K562 (cell line): ENCODE measurements around the gene CYSTM1. TPM values are rescaled to one million over a fixed set of nuclear protein-coding genes. Genes with fewer than 3 reads are reported as not detected.
A peak's percentile ranks its signal among the peaks of the same experiment; 100 is the strongest.

ENCODE experiments used
- CHD2 ChIP-seq: IDR thresholded peaks from 2 replicates; pipeline ENCODE4 v1.6.1; 2011; ENCODE audit warnings: low read depth, low read length
- HLTF ChIP-seq: fragments of 450-650 bp; IDR thresholded peaks from 2 replicates; pipeline ENCODE4 v1.6.1; 2016
- HMG20A ChIP-seq: fragments of 450-650 bp; formaldehyde crosslinking; conservative IDR thresholded peaks from 2 replicates; pipeline ENCODE4 v1.4.0; 2020; ENCODE audit warnings: mild to moderate bottlenecking, mixed read lengths
- HMGN3 ChIP-seq: IDR thresholded peaks from 2 replicates; pipeline ENCODE4 v1.6.1; 2011; ENCODE audit warnings: borderline replicate concordance, low read depth, mild to moderate bottlenecking, mixed read lengths, low read length; ENCODE audit not compliant: insufficient read length; ENCODE audit errors: extremely low read depth
- ILF3 ChIP-seq: fragments of 450-650 bp; IDR thresholded peaks from 2 replicates; pipeline ENCODE4 v1.6.1; 2018; ENCODE audit warnings: antibody characterized with exemption, mild to moderate bottlenecking, moderate library complexity, borderline replicate concordance
- KDM5B ChIP-seq: fragments of 200-600 bp; sonication (generic); IDR thresholded peaks from 2 replicates; pipeline ENCODE4 v1.6.1; 2012; ENCODE audit warnings: low read depth, mild to moderate bottlenecking, moderate library complexity, low read length, control low read depth, inconsistent platforms; ENCODE audit not compliant: insufficient replicate concordance
- MCM2 ChIP-seq: fragments of 450-650 bp; IDR thresholded peaks from 2 replicates; pipeline ENCODE4 v1.6.1; 2017; ENCODE audit warnings: low read depth, mild to moderate bottlenecking
- MLLT1 ChIP-seq, 2 experiments: fragments of 450-650 bp; IDR thresholded peaks; 2 replicates each; pipeline ENCODE4 v1.6.1; 2016
- MTA2 ChIP-seq: fragments of 450-650 bp; IDR thresholded peaks from 2 replicates; pipeline ENCODE4 v1.6.1; 2016; ENCODE audit warnings: low read depth
- NR4A1 ChIP-seq, 2 experiments: fragments of 250-450 bp in 1 of 2; fragments of 450-650 bp in 1 of 2; sonication (Bioruptor Pico) in 1 of 2; IDR thresholded peaks; 2 replicates each; pipeline versions ENCODE4 v1.4.0 to v1.6.1; 2016 to 2020; ENCODE audit warnings: mild to moderate bottlenecking in 2 of 2, missing compliant biosample characterization in 1 of 2, missing genetic modification characterization in 1 of 2, moderate library complexity in 1 of 2
- PHF21A ChIP-seq: fragments of 450-650 bp; IDR thresholded peaks from 2 replicates; pipeline ENCODE4 v1.6.1; 2017; ENCODE audit warnings: low read depth, borderline replicate concordance
- POLR2AphosphoS5 ChIP-seq: IDR thresholded peaks from 2 replicates; pipeline ENCODE4 v1.6.1; 2011; ENCODE audit warnings: mild to moderate bottlenecking, low read depth, low read length, moderate library complexity; ENCODE audit not compliant: control insufficient read depth, insufficient read depth
- PTRF ChIP-seq: fragments of 450-650 bp; IDR thresholded peaks from 2 replicates; pipeline ENCODE4 v1.6.1; 2016; ENCODE audit warnings: mild to moderate bottlenecking, missing genetic modification characterization, missing compliant biosample characterization
- SMARCE1 ChIP-seq: fragments of 450-650 bp; IDR thresholded peaks from 2 replicates; pipeline ENCODE4 v1.7.1; 2016; ENCODE audit warnings: mild to moderate bottlenecking
- SMC3 ChIP-seq: conservative IDR thresholded peaks from 2 replicates; pipeline ENCODE4 v1.6.1; 2011; ENCODE audit warnings: low read depth, low read length, improper control_type of control experiment; ENCODE audit not compliant: insufficient read depth
- TBL1XR1 ChIP-seq, 2 experiments: IDR thresholded peaks; 2 replicates each; pipeline ENCODE4 v1.6.1; 2012; ENCODE audit warnings: improper control_type of control experiment in 2 of 2, low read length in 2 of 2, mild to moderate bottlenecking in 1 of 2
- TRIM24 ChIP-seq, 2 experiments: fragments of 450-650 bp; IDR thresholded peaks; 2 replicates each; pipeline ENCODE4 v1.6.1; 2016
- ZFP36 ChIP-seq: fragments of 150-350 bp; IDR thresholded peaks from 2 replicates; pipeline ENCODE4 v1.6.1; 2018; ENCODE audit warnings: low read length, low read depth; ENCODE audit not compliant: partially characterized antibody
- ZNF780A ChIP-seq: fragments of 250-450 bp; sonication (Bioruptor Pico); IDR thresholded peaks from 2 replicates; pipeline ENCODE4 v1.5.0; 2021; ENCODE audit warnings: mild to moderate bottlenecking
- ZSCAN29 ChIP-seq: fragments of 450-650 bp; IDR thresholded peaks from 2 replicates; pipeline ENCODE4 v1.6.1; 2017
- ZSCAN32 ChIP-seq: fragments of 450-650 bp; formaldehyde crosslinking; IDR thresholded peaks from 2 replicates; pipeline ENCODE4 v1.4.0; 2020; ENCODE audit warnings: mild to moderate bottlenecking, moderate library complexity
- polyA plus RNA-seq, 8 experiments: library from polyadenylated mRNA; depleted of rRNA in 4 of 8; stranded (reverse) in 5 of 8; unstranded in 3 of 8; fragments of >200 nt; fragmentation: Nextera tagmentation in 2 of 8; fragmentation: Illumina TruSeq in 1 of 8; extraction: Ambion mirVana in 2 of 8; extraction: Trizol in 1 of 8; gene quantifications; 2 replicates each; pipeline versions ENCODE4 v1.2.1 to v1.2.3, GENCODE V29; 2011 to 2014; ENCODE audit warnings: inconsistent platforms in 1 of 8, missing spikeins in 1 of 8
- total RNA-seq, 7 experiments: library from RNA; depleted of rRNA in 6 of 7; stranded (reverse); fragments of >200 nt in 6 of 7; fragmentation: Illumina TruSeq in 2 of 7; extraction: Trizol in 2 of 7; gene quantifications; 2 replicates each; pipeline versions ENCODE4 v1.2.1 to v1.2.3, GENCODE V29; 2011 to 2021; ENCODE audit warnings: low replicate concordance in 1 of 7
- TF ChIP-seq, protein P1 (sequence below): fragments of 250-450 bp; sonication (Bioruptor Pico); IDR thresholded peaks from 2 replicates; pipeline ENCODE4 v1.5.0; 2021; ENCODE audit warnings: mild to moderate bottlenecking, moderate library complexity
- TF ChIP-seq, protein P2 (sequence below): fragments of 250-450 bp; sonication (Bioruptor Pico); IDR thresholded peaks from 2 replicates; pipeline ENCODE4 v1.8.0; 2022; ENCODE audit warnings: inconsistent platforms

The CYSTM1 gene
- total and polyA plus RNA-seq, 9 of the 15 experiments (the other 6 are each of a cell fraction or from before 2014, with no cell fraction given) = 76.1 to 422 (median 108) TPM

DNA sequence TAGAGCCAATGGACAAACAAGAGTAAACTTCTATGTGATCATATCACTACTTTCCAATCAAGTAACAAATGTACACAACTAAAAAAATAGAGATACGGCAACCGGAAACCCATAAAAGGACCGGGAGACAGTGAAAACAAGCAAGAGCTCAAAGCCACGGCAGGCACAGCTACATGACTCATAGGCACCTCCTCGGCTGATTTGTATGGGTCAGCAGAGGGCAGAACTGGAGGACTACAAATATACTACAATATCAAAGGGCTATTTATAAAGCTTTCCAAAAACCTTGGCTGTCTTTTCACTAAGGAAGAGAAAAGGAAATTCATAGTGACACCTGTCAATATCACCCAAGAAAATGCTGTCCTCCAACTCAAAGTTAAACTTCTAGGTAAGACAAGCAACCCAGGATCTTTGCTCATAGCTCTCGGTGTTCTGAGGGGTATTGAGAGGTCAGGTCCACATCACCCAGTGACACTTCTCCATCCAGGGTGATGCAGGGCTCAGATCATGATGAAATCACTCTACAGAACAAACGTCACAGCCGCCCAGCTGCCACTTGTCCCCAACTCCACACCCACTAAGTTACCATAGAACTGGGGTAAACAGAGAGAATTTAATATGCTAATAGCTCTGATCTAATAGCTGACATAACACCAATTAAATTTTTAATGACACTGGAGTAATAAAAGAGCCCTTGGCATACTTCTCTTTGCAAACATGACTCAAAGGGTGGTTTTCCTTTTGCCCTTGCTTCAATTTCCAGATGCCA lies 86.6 kb downstream of the CYSTM1 start (continued):
- TF ChIP-seq, protein P1, sequence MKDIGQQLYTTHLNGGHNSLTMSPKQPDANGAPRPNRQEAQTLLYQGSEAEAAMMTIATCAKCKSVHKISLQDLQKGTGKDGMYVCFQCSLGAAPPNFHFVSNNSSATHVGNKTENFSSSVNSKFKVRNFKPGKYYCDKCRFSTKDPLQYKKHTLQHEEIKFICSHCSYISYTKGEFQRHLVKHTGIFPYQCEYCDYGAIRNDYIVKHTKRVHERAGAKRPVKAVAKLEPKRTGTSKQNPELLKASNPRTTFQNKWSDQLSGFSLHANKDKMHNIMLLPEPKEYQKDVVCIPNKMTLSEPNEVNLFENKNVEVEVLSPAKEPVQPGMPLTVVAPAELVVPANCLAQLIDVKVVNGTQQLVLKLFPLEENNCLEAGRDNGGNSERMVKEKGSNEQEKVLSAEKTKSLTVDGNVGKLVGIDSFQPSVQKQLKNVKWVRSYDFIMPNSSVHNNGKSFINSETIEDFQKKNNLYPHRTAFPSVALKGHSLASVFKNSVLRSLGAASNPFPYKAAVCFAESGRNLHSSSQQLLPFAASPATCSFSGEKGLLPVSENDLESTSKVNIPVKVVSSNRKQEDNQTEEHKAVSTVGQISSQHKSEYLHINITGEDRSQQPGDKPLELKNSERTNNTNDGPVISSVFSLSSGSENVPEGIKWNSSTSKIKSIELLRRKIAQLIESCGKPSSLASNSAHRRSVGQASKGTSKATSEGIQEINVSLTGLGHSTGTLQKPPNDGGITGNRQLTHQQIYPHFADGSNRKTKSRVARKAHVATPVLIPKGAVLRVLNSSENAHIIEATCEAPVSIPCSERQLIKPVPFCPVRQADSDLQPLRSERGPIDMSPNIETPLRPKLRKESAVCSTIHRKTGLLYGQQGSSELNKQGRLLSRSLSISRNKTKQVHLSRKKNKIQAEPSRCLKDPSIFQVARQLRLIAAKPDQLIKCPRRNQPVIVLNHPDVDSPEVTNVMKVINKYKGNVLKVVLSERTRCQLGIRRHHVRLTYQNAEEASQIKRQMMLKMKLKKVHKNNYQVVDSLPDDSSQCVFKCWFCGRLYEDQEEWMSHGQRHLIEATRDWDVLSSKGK (CRISPR knock-in tag) = no peak
- TF ChIP-seq PHF21A (no peak), ZSCAN32 (no peak), SMC3 (no peak), PTRF (tag) (no peak), ZSCAN29 (no peak), POLR2AphosphoS5 (no peak), MCM2 (no peak), HMG20A (CRISPR knock-in tag) (no peak), MLLT1 (IDR thresholded peaks at IDR 0.05) (no peak), ZFP36 (peak; percentile 60), MTA2 (no peak), SMARCE1 (peak; percentile 58; the same call in 1 of the 2 replicates), ILF3 (no peak), ZNF780A (CRISPR knock-in tag) (no peak), TRIM24 (IDR thresholded peaks at IDR 0.05) (no peak), NR4A1 (CRISPR knock-in tag; IDR thresholded peaks at IDR 0.05) (no peak), NR4A1 (tag; IDR thresholded peaks at IDR 0.05) (no peak), TBL1XR1 (IDR thresholded peaks at IDR 0.05; ENCODE audit: low read length in 2 of 2) (0 out of 4 replicates have a peak, but pooled peaks of 1 of the 2 experiments have one; percentile 19), CHD2 (no peak), HLTF (no peak), KDM5B (no peak), HMGN3 (no peak)
- TF ChIP-seq, protein P2, sequence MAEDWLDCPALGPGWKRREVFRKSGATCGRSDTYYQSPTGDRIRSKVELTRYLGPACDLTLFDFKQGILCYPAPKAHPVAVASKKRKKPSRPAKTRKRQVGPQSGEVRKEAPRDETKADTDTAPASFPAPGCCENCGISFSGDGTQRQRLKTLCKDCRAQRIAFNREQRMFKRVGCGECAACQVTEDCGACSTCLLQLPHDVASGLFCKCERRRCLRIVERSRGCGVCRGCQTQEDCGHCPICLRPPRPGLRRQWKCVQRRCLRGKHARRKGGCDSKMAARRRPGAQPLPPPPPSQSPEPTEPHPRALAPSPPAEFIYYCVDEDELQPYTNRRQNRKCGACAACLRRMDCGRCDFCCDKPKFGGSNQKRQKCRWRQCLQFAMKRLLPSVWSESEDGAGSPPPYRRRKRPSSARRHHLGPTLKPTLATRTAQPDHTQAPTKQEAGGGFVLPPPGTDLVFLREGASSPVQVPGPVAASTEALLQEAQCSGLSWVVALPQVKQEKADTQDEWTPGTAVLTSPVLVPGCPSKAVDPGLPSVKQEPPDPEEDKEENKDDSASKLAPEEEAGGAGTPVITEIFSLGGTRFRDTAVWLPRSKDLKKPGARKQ (CRISPR knock-in tag) = no peak
